Vagina (tissue), 2 donors: ENCODE results near the gene GSTT4.

Experiments
- POLR2A ChIP-seq, 2 donors: fragments of 450-650 bp; IDR thresholded peaks; one replicate each; pipeline ENCODE4 v1.6.1; 2017; ENCODE audit warnings: antibody characterized with exemption in 2 of 2, mild to moderate bottlenecking in 2 of 2, moderate library complexity in 2 of 2
- POLR2AphosphoS5 ChIP-seq, 2 donors: sonication (generic); formaldehyde crosslinking; IDR thresholded peaks; one replicate each; pipeline ENCODE4 v1.9.0; 2017; ENCODE audit warnings: antibody characterized with exemption in 2 of 2, mild to moderate bottlenecking in 2 of 2, low read depth in 1 of 2; ENCODE audit not compliant: insufficient read depth in 1 of 2
- TF ChIP-seq, protein P1 (sequence below), 3 experiments: fragments of 450-650 bp in 2 of 3; fragments of 200-600 bp in 1 of 3; sonication (generic) in 1 of 3; IDR thresholded peaks; one replicate each; pipeline ENCODE4 v1.5.1; 2017 to 2019; ENCODE audit warnings: antibody characterized with exemption in 3 of 3, mild to moderate bottlenecking in 2 of 3, moderate library complexity in 2 of 3

GRCh38 chr22:24035296-24035695 is 30.0 kb upstream of the GSTT4 start:
- TF ChIP-seq, protein P1, sequence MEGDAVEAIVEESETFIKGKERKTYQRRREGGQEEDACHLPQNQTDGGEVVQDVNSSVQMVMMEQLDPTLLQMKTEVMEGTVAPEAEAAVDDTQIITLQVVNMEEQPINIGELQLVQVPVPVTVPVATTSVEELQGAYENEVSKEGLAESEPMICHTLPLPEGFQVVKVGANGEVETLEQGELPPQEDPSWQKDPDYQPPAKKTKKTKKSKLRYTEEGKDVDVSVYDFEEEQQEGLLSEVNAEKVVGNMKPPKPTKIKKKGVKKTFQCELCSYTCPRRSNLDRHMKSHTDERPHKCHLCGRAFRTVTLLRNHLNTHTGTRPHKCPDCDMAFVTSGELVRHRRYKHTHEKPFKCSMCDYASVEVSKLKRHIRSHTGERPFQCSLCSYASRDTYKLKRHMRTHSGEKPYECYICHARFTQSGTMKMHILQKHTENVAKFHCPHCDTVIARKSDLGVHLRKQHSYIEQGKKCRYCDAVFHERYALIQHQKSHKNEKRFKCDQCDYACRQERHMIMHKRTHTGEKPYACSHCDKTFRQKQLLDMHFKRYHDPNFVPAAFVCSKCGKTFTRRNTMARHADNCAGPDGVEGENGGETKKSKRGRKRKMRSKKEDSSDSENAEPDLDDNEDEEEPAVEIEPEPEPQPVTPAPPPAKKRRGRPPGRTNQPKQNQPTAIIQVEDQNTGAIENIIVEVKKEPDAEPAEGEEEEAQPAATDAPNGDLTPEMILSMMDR (IDR thresholded peaks at IDR 0.05) = no peak
- TF ChIP-seq POLR2A (IDR thresholded peaks at IDR 0.05) (no peak), POLR2AphosphoS5 (IDR thresholded peaks at IDR 0.05; ENCODE audit: insufficient read depth in 1 of 2, low read depth in 1 of 2) (no peak)
